RWPE1 (cell line): ENCODE results near the gene LGI2.

Experiments used
- CTCF ChIA-PET: fragments of 350-600 bp; sonication (Branson Sonifier 250); formaldehyde crosslinking; extraction: SDS; loops from one replicate; lab custom pipeline; 2021; lab: Yijun Ruan, JAX
- POLR2A ChIA-PET: fragments of 400-600 bp; formaldehyde crosslinking; extraction: SDS; loops from one replicate; lab custom pipeline; 2020; ENCODE audit warnings: antibody characterized with exemption; ENCODE audit not compliant: low non-redundant PET; lab: Yijun Ruan, JAX
- DNase-seq: peaks from one replicate; pipeline ENCODE4 v3.0.0; 2012; ENCODE audit warnings: low spot score
- H3K27ac ChIP-seq: fragments of 450-650 bp; 2 replicates; pipeline ENCODE4 v1.5.1; 2017
- TF ChIP-seq, protein P1 (sequence below): fragments of 450-650 bp; conservative IDR thresholded peaks from 2 replicates; pipeline ENCODE4 v1.5.1; 2017; ENCODE audit warnings: low read depth, mild to moderate bottlenecking

Gene LGI2

GRCh38 chr4:25029479-25030276 lies 1.1 kb downstream of the LGI2 start:
- no peak overlapping the region for H3K27ac ChIP-seq
- TF ChIP-seq, protein P1, sequence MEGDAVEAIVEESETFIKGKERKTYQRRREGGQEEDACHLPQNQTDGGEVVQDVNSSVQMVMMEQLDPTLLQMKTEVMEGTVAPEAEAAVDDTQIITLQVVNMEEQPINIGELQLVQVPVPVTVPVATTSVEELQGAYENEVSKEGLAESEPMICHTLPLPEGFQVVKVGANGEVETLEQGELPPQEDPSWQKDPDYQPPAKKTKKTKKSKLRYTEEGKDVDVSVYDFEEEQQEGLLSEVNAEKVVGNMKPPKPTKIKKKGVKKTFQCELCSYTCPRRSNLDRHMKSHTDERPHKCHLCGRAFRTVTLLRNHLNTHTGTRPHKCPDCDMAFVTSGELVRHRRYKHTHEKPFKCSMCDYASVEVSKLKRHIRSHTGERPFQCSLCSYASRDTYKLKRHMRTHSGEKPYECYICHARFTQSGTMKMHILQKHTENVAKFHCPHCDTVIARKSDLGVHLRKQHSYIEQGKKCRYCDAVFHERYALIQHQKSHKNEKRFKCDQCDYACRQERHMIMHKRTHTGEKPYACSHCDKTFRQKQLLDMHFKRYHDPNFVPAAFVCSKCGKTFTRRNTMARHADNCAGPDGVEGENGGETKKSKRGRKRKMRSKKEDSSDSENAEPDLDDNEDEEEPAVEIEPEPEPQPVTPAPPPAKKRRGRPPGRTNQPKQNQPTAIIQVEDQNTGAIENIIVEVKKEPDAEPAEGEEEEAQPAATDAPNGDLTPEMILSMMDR, result no peak
- CTCF ChIA-PET, result interaction anchor here (0.6 kb wide), 1 partner anchor 98 kb away, joined by 3 read pairs; no protein-coding TSS in a partner anchor
- DNase-seq, result no peak
- POLR2A ChIA-PET, result no interaction called here

DNA sequence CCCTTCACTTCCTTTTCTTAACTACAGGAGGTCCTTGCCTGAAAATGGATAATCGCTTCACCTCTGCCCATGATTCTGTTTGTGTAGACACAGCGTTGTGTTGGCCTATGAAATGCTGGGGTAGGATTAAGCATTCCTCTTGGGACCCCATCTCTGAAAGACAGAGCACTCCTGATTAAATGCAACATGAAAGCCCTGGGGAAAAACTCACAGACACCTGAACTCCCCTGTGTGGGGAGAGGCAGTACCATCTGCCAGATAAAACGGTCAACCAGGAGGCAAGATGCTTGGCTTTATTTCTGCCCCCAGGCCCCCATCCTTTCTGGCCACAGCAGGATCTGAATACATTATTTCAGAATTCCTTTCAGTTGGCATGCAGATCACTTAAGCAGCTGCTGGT lies 1.9 kb downstream of the LGI2 start:
- CTCF ChIA-PET, result no interaction called here
- POLR2A ChIA-PET, result no interaction called here
- TF ChIP-seq, protein P1, result no peak
- no peak for DNase-seq
- H3K27ac ChIP-seq, result no peak overlapping the region

DNA sequence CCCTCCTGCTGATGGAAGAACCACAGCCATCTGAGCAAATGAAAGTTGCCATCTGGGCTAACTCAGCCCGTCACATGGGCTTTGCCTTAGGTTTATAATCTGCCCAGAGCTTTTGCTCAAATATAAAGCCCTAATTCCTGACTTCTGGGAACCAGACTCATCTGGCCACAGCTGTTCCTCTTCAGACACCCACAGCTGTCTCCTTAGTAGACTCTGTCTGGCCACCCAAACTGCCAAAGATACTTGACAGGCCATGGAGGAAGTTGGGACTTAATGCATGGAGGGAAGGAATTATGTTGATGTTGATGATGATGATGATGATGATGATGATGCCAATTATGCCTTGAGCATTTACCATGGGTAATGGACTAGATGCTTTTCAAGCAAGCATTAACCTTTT lies 8.0 kb downstream of the LGI2 start:
- ChIA-PET POLR2A (no interaction called here), CTCF (no interaction called here)
- no peak for DNase-seq
- TF ChIP-seq, protein P1, result no peak
- no peak overlapping the region for H3K27ac ChIP-seq

DNA sequence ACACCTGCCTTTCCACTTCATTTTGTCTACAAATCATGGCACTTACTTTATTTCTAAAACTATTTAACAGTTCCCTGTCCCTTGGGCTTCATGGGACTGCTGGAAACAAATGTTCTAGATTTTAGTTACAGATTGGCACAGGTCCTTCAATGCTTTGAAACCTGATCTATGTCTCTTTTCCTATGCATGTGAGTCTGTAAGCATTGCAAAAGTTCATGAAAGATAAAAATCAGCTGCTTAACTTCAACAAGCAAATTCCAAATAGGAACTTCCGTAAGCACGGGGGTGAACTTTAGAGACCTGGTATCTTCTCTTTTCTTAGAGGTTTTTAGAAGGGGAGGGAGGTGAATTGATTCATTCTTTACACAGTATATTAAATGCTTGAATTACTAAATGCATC lies 9.5 kb downstream of the LGI2 start:
- no peak for DNase-seq
- ChIA-PET POLR2A (no interaction called here), CTCF (interaction anchor here (1.0 kb wide), 1 partner anchor 213 kb away, joined by 3 read pairs; no protein-coding TSS in a partner anchor)
- no peak overlapping the region for H3K27ac ChIP-seq
- TF ChIP-seq, protein P1, result no peak

DNA sequence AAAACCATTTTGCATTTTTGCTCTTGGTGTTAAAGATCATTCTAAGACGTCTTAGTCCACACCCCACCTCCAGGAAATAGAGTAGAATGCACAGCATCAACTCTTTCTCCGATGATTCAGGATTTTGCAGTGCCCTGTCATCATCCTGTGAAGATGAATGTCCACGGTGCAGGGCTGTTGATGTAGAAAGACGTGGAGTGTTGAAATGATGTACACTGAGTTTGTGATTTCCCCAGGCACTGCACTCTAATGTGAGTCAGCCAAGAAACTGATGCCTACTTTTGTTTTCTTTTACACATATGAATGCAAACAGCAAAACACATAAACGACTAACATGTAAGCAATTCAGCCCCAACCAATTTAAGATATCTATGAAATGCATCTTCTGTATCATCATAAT lies 10.5 kb downstream of the LGI2 start:
- DNase-seq, result peak; percentile 73
- ChIA-PET CTCF (interaction anchor here (0.7 to 1.0 kb wide), 2 partner anchors 25 to 212 kb away, joined by 3 read pairs; no protein-coding TSS in a partner anchor), POLR2A (no interaction called here)
- no peak overlapping the region for H3K27ac ChIP-seq
- TF ChIP-seq, protein P1, result no peak

DNA sequence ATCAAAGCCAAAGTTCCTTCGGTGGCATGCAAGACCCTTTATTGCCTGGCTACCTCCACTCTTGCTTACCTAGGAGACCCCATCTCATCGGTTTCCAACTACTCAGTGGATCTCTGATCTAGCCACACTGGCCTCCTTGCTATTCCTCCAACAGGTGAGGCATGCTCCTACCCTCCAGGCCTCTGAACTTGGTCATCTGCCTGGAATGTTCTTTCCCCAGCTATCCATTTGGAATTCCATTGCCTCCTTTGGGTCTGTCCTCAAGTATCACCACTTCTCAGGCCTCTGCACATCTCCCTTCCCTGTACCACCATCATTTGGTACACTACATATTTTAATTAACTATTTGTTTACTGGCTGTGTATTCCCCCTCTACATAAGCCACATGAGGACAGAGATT lies 11.2 kb downstream of the LGI2 start:
- ChIA-PET POLR2A (no interaction called here), CTCF (interaction anchor here (0.9 kb wide), 1 partner anchor 26 kb away, joined by 3 read pairs; no protein-coding TSS in a partner anchor)
- TF ChIP-seq, protein P1, result no peak
- no peak for DNase-seq
- no peak overlapping the region for H3K27ac ChIP-seq
